Adrenal gland (tissue), 5 donors: ENCODE data around the gene SPATA2L.

ENCODE experiments used
- POLR2A ChIP-seq, 2 donors: fragments of 450-650 bp; IDR thresholded peaks; one replicate each; pipeline ENCODE4 v1.6.1; 2017; ENCODE audit warnings: antibody characterized with exemption in 2 of 2, mild to moderate bottlenecking in 2 of 2, moderate library complexity in 1 of 2
- TF ChIP-seq, protein P1 (sequence below), 6 experiments: fragments of 450-650 bp in 4 of 6; fragments of 200-600 bp in 2 of 6; sonication (generic) in 1 of 6; IDR thresholded peaks; 1 replicate in 5 of 6; 2 replicates in 1 of 6; pipeline versions ENCODE4 v1.5.1 to v1.8.0; 2016 to 2021; ENCODE audit warnings: antibody characterized with exemption in 6 of 6, mild to moderate bottlenecking in 2 of 6, moderate library complexity in 1 of 6
- donor health status: DM: no; HTN: no; CAD: no.

DNA sequence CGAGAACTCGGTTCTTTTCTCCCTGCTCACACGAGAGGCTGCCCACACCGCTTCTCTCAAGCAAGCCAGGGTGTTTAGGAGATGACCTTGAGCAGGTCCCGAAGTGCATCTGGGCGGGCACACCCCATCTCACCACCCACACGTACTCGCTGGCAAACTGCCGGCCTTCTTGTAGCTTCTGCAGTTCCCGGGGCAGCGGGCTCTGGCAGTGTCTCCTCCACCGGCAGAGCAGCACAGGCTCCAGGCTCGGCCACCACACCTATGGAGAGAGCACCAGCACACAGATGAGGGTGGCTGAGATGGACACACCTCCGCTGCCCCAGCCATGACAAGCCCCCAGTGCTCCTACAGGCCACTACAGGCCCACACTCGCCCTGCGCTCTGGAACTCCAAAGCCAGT is 43.3 kb upstream of the SPATA2L start:
- TF ChIP-seq, protein P1, sequence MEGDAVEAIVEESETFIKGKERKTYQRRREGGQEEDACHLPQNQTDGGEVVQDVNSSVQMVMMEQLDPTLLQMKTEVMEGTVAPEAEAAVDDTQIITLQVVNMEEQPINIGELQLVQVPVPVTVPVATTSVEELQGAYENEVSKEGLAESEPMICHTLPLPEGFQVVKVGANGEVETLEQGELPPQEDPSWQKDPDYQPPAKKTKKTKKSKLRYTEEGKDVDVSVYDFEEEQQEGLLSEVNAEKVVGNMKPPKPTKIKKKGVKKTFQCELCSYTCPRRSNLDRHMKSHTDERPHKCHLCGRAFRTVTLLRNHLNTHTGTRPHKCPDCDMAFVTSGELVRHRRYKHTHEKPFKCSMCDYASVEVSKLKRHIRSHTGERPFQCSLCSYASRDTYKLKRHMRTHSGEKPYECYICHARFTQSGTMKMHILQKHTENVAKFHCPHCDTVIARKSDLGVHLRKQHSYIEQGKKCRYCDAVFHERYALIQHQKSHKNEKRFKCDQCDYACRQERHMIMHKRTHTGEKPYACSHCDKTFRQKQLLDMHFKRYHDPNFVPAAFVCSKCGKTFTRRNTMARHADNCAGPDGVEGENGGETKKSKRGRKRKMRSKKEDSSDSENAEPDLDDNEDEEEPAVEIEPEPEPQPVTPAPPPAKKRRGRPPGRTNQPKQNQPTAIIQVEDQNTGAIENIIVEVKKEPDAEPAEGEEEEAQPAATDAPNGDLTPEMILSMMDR (IDR thresholded peaks at IDR 0.05): no peak
- no peak for TF ChIP-seq POLR2A (IDR thresholded peaks at IDR 0.05)
